ENCODE measurements around the gene TBC1D3I. TPM values are rescaled to one million over a fixed set of nuclear protein-coding genes. Genes with fewer than 3 reads are reported as not detected.
"Not testable (repeated sequence)": the region's sequence is repeated elsewhere in the genome, so short reads cannot be mapped to it uniquely, and the experiment has no call there.

TBC1D3I gene
- total RNA-seq, 1 donor from 2014 or later, result not detected

GRCh38 chr17:36214918-36215317 is 49.5 kb downstream of the TBC1D3I start:
- Histone ChIP-seq H3K4me1 (no peaks in the 10 kb centered on the region), H3K9me3 (no peaks in the 10 kb centered on the region), H3K27me3 (no peaks in the 10 kb centered on the region), H3K36me3 (no peaks in the 10 kb centered on the region), H3K27ac (no peak overlapping the region), H3K4me3 (no peak overlapping the region)
- intact Hi-C loops (cut with DNase I), result no loop called here
- TF ChIP-seq CTCF (IDR thresholded peaks at IDR 0.05), result no peak
- no peak for DNase-seq (ENCODE audit: low spot score in 2 of 2)

- no peak for TF ChIP-seq CTCF (IDR thresholded peaks at IDR 0.05)
- Histone ChIP-seq H3K36me3 (no peaks in the 10 kb centered on the region), H3K4me1 (no peaks in the 10 kb centered on the region), H3K4me3 (no peak overlapping the region), H3K27me3 (no peaks in the 10 kb centered on the region), H3K27ac (no peak overlapping the region), H3K9me3 (no peaks in the 10 kb centered on the region)
- DNase-seq (ENCODE audit: low spot score in 2 of 2), result no peak
- intact Hi-C loops (cut with DNase I), result no loop called here
Observed at GRCh38 chr17:36213695-36214094, 50.7 kb downstream of the TBC1D3I start.

GRCh38 chr17:36212966-36213365 is 51.4 kb downstream of the TBC1D3I start:
- intact Hi-C loops (cut with DNase I), result no loop called here
- Histone ChIP-seq H3K9me3 (no peaks in the 10 kb centered on the region), H3K4me1 (no peaks in the 10 kb centered on the region), H3K36me3 (no peaks in the 10 kb centered on the region), H3K4me3 (no peak overlapping the region), H3K27me3 (no peaks in the 10 kb centered on the region), H3K27ac (no peak overlapping the region)
- no peak for DNase-seq (ENCODE audit: low spot score in 2 of 2)
- TF ChIP-seq CTCF (IDR thresholded peaks at IDR 0.05), result no peak

- no peak for TF ChIP-seq CTCF (IDR thresholded peaks at IDR 0.05)
- Histone ChIP-seq H3K27me3 (no peaks in the 10 kb centered on the region), H3K9me3 (no peaks in the 10 kb centered on the region), H3K4me1 (no peaks in the 10 kb centered on the region), H3K36me3 (no peaks in the 10 kb centered on the region), H3K27ac (no peak overlapping the region), H3K4me3 (no peak overlapping the region)
- DNase-seq (ENCODE audit: low spot score in 2 of 2), result no peak
- intact Hi-C loops (cut with DNase I), result no loop called here
Observed at GRCh38 chr17:36212272-36212605, 52.1 kb downstream of the TBC1D3I start.

GRCh38 chr17:36211484-36212271 is 52.7 kb downstream of the TBC1D3I start:
- DNase-seq (ENCODE audit: low spot score in 2 of 2); intact Hi-C loops (cut with DNase I); H3K4me3 ChIP-seq: not testable (repeated sequence)

GRCh38 chr17:36210439-36211211 is 53.7 kb downstream of the TBC1D3I start, which contains the start of gene CCL4L2:
TSS of gene CCL4L2 (plus strand) at chr17:36211063.
- H3K4me1 ChIP-seq; DNase-seq (ENCODE audit: low spot score in 2 of 2); H3K27ac ChIP-seq; H3K9me3 ChIP-seq; H3K36me3 ChIP-seq; H3K4me3 ChIP-seq; H3K27me3 ChIP-seq; intact Hi-C loops (cut with DNase I): not testable (repeated sequence)

More at GRCh38 chr17:36211484-36212271, 52.7 kb downstream of the TBC1D3I start:
- H3K4me1 ChIP-seq, H3K9me3 ChIP-seq, H3K27me3 ChIP-seq, H3K27ac ChIP-seq, H3K36me3 ChIP-seq: not testable (repeated sequence)
